ENCODE data around the gene CDKL1.

Gene CDKL1

GRCh38 chr14:50377550-50378085 lies 19.1 kb downstream of the CDKL1 start:
- Histone ChIP-seq H3K9me2 (ENCODE audit: low read depth, low read length) (no peaks in the 10 kb centered on the region), H3K4me3 (ENCODE audit: low read depth, low read length, poor library complexity, severe bottlenecking) (no peak overlapping the region)

GRCh38 chr14:50375760-50376159 lies 20.9 kb downstream of the CDKL1 start:
- H3K4me1 ChIP-seq (ENCODE audit: insufficient read depth, low read length, severe bottlenecking): no peaks in the 10 kb centered on the region
- H3K4me2 ChIP-seq (ENCODE audit: low read length): no peak overlapping the region
- H3K9me3 ChIP-seq (ENCODE audit: low read length): no peaks in the 10 kb centered on the region
- no peaks in the 10 kb centered on the region for H3K27me3 ChIP-seq (ENCODE audit: insufficient read depth, low read length)
- H3K27ac ChIP-seq (ENCODE audit: low read depth, low read length, poor library complexity, severe bottlenecking): no peak overlapping the region
- H3K9ac ChIP-seq (ENCODE audit: low read length): no peak overlapping the region
- peaks cover 5% of the 10 kb centered on the region; the same call in 1 of the 2 replicates for H3K36me3 ChIP-seq (ENCODE audit: insufficient read depth, low read length)
- TF ChIP-seq EZH2 (IDR thresholded peaks at IDR 0.05; ENCODE audit: borderline replicate concordance, low read length) (no peak), CTCF (IDR thresholded peaks at IDR 0.05; ENCODE audit: low read length) (no peak)
- no peaks in the 10 kb centered on the region for H3K9me2 ChIP-seq (ENCODE audit: low read depth, low read length)
- no peaks in the 10 kb centered on the region for H4K20me1 ChIP-seq (ENCODE audit: insufficient read depth, low read length)
- no peaks in the 10 kb centered on the region for H3F3A ChIP-seq (ENCODE audit: insufficient read depth, low read length)
- no peak overlapping the region for H2AFZ ChIP-seq (ENCODE audit: low read length)
- H3K79me2 ChIP-seq (ENCODE audit: insufficient read depth, low read length): no peaks in the 10 kb centered on the region
- H3K4me3 ChIP-seq (ENCODE audit: low read depth, low read length, poor library complexity, severe bottlenecking): no peak overlapping the region

More at GRCh38 chr14:50377550-50378085, 19.1 kb downstream of the CDKL1 start:
- Histone ChIP-seq H4K20me1 (ENCODE audit: insufficient read depth, low read length) (no peaks in the 10 kb centered on the region), H3K4me1 (ENCODE audit: insufficient read depth, low read length, severe bottlenecking) (no peaks in the 10 kb centered on the region), H2AFZ (ENCODE audit: low read length) (no peak overlapping the region), H3K9ac (ENCODE audit: low read length) (no peak overlapping the region), H3K79me2 (ENCODE audit: insufficient read depth, low read length) (no peaks in the 10 kb centered on the region), H3K36me3 (ENCODE audit: insufficient read depth, low read length) (peaks cover 5% of the 10 kb centered on the region; the same call in 1 of the 2 replicates), H3F3A (ENCODE audit: insufficient read depth, low read length) (no peaks in the 10 kb centered on the region), H3K9me3 (ENCODE audit: low read length) (no peaks in the 10 kb centered on the region), H3K27me3 (ENCODE audit: insufficient read depth, low read length) (no peaks in the 10 kb centered on the region), H3K27ac (ENCODE audit: low read depth, low read length, poor library complexity, severe bottlenecking) (no peak overlapping the region), H3K4me2 (ENCODE audit: low read length) (no peak overlapping the region)
- TF ChIP-seq EZH2 (IDR thresholded peaks at IDR 0.05; ENCODE audit: borderline replicate concordance, low read length): no peak

- no peaks in the 10 kb centered on the region for H3K27me3 ChIP-seq (ENCODE audit: insufficient read depth, low read length)
- no peak overlapping the region for H3K27ac ChIP-seq (ENCODE audit: low read depth, low read length, poor library complexity, severe bottlenecking)
- no peaks in the 10 kb centered on the region for H4K20me1 ChIP-seq (ENCODE audit: insufficient read depth, low read length)
- H3K79me2 ChIP-seq (ENCODE audit: insufficient read depth, low read length): no peaks in the 10 kb centered on the region
- H3K4me3 ChIP-seq (ENCODE audit: low read depth, low read length, poor library complexity, severe bottlenecking): no peak overlapping the region
- H3K9me2 ChIP-seq (ENCODE audit: low read depth, low read length): no peaks in the 10 kb centered on the region
- no peak for TF ChIP-seq CTCF (IDR thresholded peaks at IDR 0.05; ENCODE audit: low read length)
- TF ChIP-seq EZH2 (IDR thresholded peaks at IDR 0.05; ENCODE audit: borderline replicate concordance, low read length): no peak
- H3K9ac ChIP-seq (ENCODE audit: low read length): no peak overlapping the region
- H3K4me1 ChIP-seq (ENCODE audit: insufficient read depth, low read length, severe bottlenecking): no peaks in the 10 kb centered on the region
- no peaks in the 10 kb centered on the region for H3K9me3 ChIP-seq (ENCODE audit: low read length)
- H3K36me3 ChIP-seq (ENCODE audit: insufficient read depth, low read length): no peaks in the 10 kb centered on the region
- H3K4me2 ChIP-seq (ENCODE audit: low read length): no peak overlapping the region
- no peaks in the 10 kb centered on the region for H3F3A ChIP-seq (ENCODE audit: insufficient read depth, low read length)
- H2AFZ ChIP-seq (ENCODE audit: low read length): no peak overlapping the region
Measured at GRCh38 chr14:50373959-50374358, 22.7 kb downstream of the CDKL1 start.

- 0 out of 2 replicates have a peak, but pooled peaks cover 2% of the 10 kb centered on the region for H3F3A ChIP-seq (ENCODE audit: insufficient read depth, low read length)
- H3K79me2 ChIP-seq (ENCODE audit: insufficient read depth, low read length): no peaks in the 10 kb centered on the region
- H2AFZ ChIP-seq (ENCODE audit: low read length): no peak overlapping the region
- TF ChIP-seq CTCF (IDR thresholded peaks at IDR 0.05; ENCODE audit: low read length) (no peak), EZH2 (IDR thresholded peaks at IDR 0.05; ENCODE audit: borderline replicate concordance, low read length) (no peak)
- no peak overlapping the region for H3K27ac ChIP-seq (ENCODE audit: low read depth, low read length, poor library complexity, severe bottlenecking)
- peaks cover 8% of the 10 kb centered on the region for H3K4me1 ChIP-seq (ENCODE audit: insufficient read depth, low read length, severe bottlenecking)
- H3K9me3 ChIP-seq (ENCODE audit: low read length): no peaks in the 10 kb centered on the region
- no peak overlapping the region for H3K9ac ChIP-seq (ENCODE audit: low read length)
- no peaks in the 10 kb centered on the region for H3K36me3 ChIP-seq (ENCODE audit: insufficient read depth, low read length)
- no peaks in the 10 kb centered on the region for H4K20me1 ChIP-seq (ENCODE audit: insufficient read depth, low read length)
- no peak overlapping the region for H3K4me3 ChIP-seq (ENCODE audit: low read depth, low read length, poor library complexity, severe bottlenecking)
- no peak overlapping the region for H3K4me2 ChIP-seq (ENCODE audit: low read length)
- H3K9me2 ChIP-seq (ENCODE audit: low read depth, low read length): no peaks in the 10 kb centered on the region
- no peaks in the 10 kb centered on the region for H3K27me3 ChIP-seq (ENCODE audit: insufficient read depth, low read length)
Measured at GRCh38 chr14:50371546-50371945, 25.1 kb downstream of the CDKL1 start.
